ACC112 (cell line): ENCODE results near the gene PUS7L.
"Not testable (repeated sequence)": the region's sequence is repeated elsewhere in the genome, so short reads cannot be mapped to it uniquely, and the experiment has no call there.

ENCODE experiments used
- H2AFZ ChIP-seq: fragments of 200-600 bp; sonication (generic); one replicate; pipeline ENCODE4 v1.6.0; 2017; ENCODE audit warnings: antibody characterized with exemption, low read length; ENCODE audit not compliant: unreplicated experiment
- H3K27ac ChIP-seq: fragments of 200-600 bp; sonication (generic); 2 replicates; pipeline ENCODE4 v1.5.1; 2014; ENCODE audit warnings: low read depth, mild to moderate bottlenecking, antibody characterized with exemption, low read length, moderate library complexity
- H3K27me3 ChIP-seq: fragments of 200-600 bp; sonication (generic); 2 replicates; pipeline ENCODE4 v1.6.1; 2014; ENCODE audit warnings: mild to moderate bottlenecking, antibody characterized with exemption, low read length, moderate library complexity, mixed read lengths; ENCODE audit not compliant: insufficient read depth
- H3K36me3 ChIP-seq: fragments of 200-600 bp; sonication (generic); 2 replicates; pipeline ENCODE4 v1.6.1; 2016; ENCODE audit warnings: mild to moderate bottlenecking, antibody characterized with exemption, low read length, moderate library complexity, mixed read lengths; ENCODE audit not compliant: insufficient read depth
- H3K4me1 ChIP-seq: fragments of 200-600 bp; sonication (generic); one replicate; pipeline ENCODE4 v1.6.1; 2016; ENCODE audit warnings: low read length, mixed read lengths; ENCODE audit not compliant: insufficient read depth, unreplicated experiment, control insufficient read depth
- H3K4me3 ChIP-seq: fragments of 200-600 bp; sonication (generic); 2 replicates; pipeline ENCODE4 v1.5.1; 2014; ENCODE audit warnings: mild to moderate bottlenecking, low read depth, low read length
- H3K79me2 ChIP-seq: fragments of 200-600 bp; sonication (generic); one replicate; pipeline ENCODE4 v1.6.0; 2016; ENCODE audit warnings: low read length; ENCODE audit not compliant: control insufficient read depth, unreplicated experiment, insufficient read depth

PUS7L gene

DNA sequence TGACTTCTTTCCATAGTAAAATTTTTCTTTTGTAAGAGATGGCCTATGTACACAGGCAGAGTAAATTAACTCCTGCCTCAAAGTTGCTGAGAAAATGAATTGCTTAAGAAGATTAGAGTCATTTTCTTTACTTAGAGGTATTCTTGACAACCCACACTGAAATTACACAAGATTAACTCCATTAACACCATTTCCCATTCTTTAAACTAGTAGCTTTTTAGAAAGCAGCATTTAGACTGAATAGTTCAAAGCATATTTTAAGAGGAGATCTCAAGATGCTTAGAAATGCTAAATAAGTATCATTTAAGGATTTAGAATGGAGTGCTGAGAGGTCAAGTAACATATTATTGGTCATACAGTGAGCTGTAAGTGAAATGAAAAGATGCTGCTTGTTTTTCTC lies 35.5 kb downstream of the PUS7L start:
- Histone ChIP-seq H3K79me2 (no peaks in the 10 kb centered on the region), H3K36me3 (no peaks in the 10 kb centered on the region), H3K27me3 (no peaks in the 10 kb centered on the region), H3K4me1 (peaks cover 4% of the 10 kb centered on the region), H2AFZ (no peak overlapping the region), H3K27ac (no peak overlapping the region), H3K4me3 (no peak overlapping the region)

DNA sequence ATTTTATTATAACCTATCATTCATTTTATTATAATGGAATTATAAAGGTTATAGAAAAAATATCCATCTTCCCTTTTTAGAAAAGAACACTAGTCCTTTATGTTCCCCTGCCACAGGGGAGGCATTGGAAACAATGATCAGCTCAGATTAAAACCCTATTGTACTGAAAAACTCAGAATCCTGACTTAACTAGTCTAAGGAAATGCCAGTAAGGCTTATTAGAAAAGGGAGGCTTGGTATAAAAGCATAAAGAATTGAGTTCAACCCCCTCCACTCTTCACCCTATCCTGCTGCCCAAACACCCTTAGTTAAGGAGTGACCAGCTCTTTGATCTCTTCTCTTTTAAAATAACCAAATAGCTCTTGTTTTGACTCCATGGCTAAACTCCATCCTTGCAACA lies 36.0 kb downstream of the PUS7L start:
- Histone ChIP-seq H2AFZ (no peak overlapping the region), H3K4me1 (no peaks in the 10 kb centered on the region), H3K4me3 (no peak overlapping the region), H3K27me3 (no peaks in the 10 kb centered on the region), H3K36me3 (no peaks in the 10 kb centered on the region), H3K79me2 (no peaks in the 10 kb centered on the region), H3K27ac (no peak overlapping the region)

DNA sequence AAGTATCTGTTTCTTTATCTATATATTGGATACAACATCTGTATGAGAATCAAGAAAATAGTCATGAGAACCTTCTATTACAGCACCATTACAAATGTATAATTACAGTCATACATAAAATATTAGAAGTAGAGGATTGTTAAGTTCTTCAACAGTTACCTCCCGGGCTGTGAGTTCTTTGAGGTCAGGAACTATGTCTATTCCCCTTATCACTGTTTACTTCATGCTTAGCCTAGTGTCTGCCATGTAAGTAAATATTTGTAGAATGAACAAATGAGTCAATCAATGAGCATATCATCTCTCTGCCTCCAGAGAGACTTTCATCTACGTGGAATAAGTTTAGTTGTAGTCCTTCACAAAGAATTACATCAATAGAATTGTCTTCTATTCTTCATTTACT lies 47.2 kb downstream of the PUS7L start:
- Histone ChIP-seq H3K27me3 (peaks cover 33% of the 10 kb centered on the region), H3K79me2 (no peaks in the 10 kb centered on the region), H3K27ac (no peak overlapping the region), H3K4me3 (no peak overlapping the region), H3K4me1 (no peaks in the 10 kb centered on the region), H2AFZ (no peak overlapping the region), H3K36me3 (no peaks in the 10 kb centered on the region)

DNA sequence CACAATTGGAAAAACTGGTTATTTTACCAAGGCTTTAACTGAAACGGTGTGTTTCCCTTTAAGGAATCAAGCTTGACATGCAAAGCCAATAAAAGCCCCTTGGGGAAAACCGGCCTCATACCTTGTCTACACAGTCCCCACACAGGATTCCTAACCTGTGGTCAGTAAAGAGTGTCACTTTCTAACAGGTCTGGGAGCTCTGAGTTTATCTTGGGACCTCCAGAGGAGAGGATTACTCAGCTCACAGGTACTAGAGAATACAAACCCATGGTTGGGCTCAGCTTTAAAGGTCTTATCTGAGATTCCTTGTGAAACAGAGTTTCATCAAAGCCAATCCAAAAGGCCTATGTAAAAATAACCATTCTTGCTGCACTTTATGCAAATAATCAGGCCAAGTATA lies 54.8 kb downstream of the PUS7L start:
- H3K4me3 ChIP-seq, H3K36me3 ChIP-seq, H2AFZ ChIP-seq, H3K27ac ChIP-seq, H3K4me1 ChIP-seq, H3K79me2 ChIP-seq: not testable (repeated sequence)
- H3K27me3 ChIP-seq, result peaks cover 37% of the 10 kb centered on the region

DNA sequence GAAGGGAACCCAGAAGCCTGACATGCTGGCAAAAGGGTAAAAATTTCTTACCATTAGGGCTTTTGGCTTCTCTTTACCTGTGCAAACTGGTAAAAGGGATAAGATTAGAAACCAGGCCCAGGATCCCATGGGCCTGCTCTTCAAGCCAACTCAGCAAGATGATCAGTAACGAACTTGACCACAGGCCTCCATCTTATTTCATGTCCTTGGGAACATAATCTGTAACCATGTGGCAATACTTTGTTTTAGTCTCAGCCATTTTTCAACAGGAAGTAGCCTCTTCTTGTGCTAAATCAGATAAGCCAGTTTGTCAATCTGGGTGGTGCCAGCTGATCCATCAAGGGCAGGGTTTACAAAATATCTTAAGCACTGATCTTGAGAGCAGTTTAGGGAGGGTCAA lies 57.4 kb downstream of the PUS7L start:
- H2AFZ ChIP-seq, H3K79me2 ChIP-seq, H3K4me3 ChIP-seq, H3K36me3 ChIP-seq, H3K27ac ChIP-seq, H3K4me1 ChIP-seq: not testable (repeated sequence)
- H3K27me3 ChIP-seq, result peaks cover 21% of the 10 kb centered on the region

DNA sequence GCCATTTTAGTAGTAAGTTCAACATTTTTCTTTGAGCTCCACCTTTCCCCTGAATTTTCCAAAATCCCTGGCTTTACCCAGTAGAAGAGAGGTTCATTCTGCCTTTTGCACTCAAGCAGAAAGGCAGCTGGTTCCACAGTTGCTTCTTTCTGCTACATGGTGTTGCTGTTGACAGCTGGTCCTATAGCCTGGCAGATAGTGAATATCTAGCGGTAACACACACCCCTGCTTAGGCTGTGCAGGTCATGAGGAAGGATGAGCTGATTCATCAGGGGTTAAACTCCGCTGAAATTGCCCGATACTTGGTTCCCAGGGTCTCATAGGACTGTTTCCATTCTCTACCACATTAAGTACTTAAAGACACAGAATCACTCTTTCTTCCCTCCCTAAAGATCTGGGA lies 62.4 kb downstream of the PUS7L start:
- Histone ChIP-seq H2AFZ (no peak overlapping the region), H3K4me3 (no peak overlapping the region), H3K79me2 (no peaks in the 10 kb centered on the region), H3K36me3 (no peaks in the 10 kb centered on the region), H3K27ac (no peak overlapping the region), H3K4me1 (peaks cover 7% of the 10 kb centered on the region), H3K27me3 (no peaks in the 10 kb centered on the region)

DNA sequence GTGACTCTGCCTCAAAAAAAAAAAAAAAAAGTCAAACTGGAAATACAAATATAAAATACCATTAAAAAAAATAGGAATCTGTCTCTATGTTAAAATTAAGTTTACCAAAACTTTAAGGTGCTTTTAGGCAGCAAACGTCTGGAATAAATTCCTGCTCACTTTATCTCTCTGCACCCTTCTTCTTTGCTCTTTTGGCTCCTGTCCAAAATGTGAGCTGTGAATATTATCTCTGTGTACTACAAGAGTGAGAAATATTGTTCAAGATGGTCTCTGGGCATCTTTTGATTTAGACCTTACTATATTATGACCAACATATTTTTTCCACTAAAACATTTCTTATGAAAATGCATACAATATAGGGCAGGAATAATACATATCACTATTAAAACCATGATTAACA lies 63.7 kb downstream of the PUS7L start:
- Histone ChIP-seq H3K27me3 (no peaks in the 10 kb centered on the region), H3K79me2 (no peaks in the 10 kb centered on the region)

DNA sequence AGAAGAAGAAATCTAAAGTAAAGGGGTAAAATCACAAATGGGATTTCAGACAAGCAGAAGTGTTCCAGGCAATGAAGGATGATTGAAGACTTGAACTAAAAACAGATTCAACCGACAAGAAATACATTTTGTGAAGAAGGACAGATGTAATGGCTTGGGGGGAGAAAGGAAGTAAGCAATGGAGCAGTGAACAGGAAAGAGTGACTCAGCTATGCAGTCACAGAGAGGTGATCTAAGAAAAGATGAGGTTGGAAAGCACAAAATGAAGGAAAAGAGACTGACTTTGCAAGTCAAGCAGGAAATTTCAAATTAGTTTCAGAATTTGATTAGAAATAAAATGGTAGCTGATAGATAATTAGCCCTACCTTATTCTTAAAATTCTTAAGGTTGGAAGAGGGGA lies 66.5 kb downstream of the PUS7L start:
- Histone ChIP-seq H3K4me1 (peaks cover 7% of the 10 kb centered on the region), H3K27me3 (no peaks in the 10 kb centered on the region), H3K79me2 (no peaks in the 10 kb centered on the region), H3K4me3 (no peak overlapping the region), H3K27ac (no peak overlapping the region), H2AFZ (peak overlapping the region; percentile 21), H3K36me3 (no peaks in the 10 kb centered on the region)

More for the DNA sequence above, 63.7 kb downstream of the PUS7L start:
- H3K4me3 ChIP-seq, result no peak overlapping the region
- no peak overlapping the region for H3K27ac ChIP-seq
- H2AFZ ChIP-seq, result peak overlapping the region; percentile 3
- H3K36me3 ChIP-seq, result no peaks in the 10 kb centered on the region
- H3K4me1 ChIP-seq, result peaks cover 7% of the 10 kb centered on the region

DNA sequence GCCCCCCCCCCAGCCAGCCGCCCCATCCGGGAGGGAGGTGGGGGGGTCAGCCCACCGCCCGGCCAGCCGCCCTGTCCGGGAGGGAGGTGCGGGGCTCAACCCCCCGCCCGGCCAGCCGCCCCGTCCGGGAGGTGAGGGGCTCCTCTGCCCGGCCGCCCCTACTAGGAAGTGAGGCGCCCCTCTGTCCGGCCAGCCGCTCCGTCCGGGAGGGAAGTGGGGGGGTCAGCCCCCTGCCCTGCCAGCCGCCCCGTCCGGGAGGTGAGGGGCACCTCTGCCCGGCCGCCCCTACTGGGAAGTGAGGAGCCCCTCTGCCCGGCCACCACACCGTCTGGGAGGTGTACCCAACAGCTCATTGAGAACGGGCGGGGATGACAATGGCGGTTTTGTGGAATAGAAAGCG lies 73.1 kb downstream of the PUS7L start:
- not testable (repeated sequence) for H3K27ac ChIP-seq, H3K4me3 ChIP-seq, H3K36me3 ChIP-seq, H3K79me2 ChIP-seq, H3K4me1 ChIP-seq, H2AFZ ChIP-seq
- H3K27me3 ChIP-seq, result peaks cover 25% of the 10 kb centered on the region

DNA sequence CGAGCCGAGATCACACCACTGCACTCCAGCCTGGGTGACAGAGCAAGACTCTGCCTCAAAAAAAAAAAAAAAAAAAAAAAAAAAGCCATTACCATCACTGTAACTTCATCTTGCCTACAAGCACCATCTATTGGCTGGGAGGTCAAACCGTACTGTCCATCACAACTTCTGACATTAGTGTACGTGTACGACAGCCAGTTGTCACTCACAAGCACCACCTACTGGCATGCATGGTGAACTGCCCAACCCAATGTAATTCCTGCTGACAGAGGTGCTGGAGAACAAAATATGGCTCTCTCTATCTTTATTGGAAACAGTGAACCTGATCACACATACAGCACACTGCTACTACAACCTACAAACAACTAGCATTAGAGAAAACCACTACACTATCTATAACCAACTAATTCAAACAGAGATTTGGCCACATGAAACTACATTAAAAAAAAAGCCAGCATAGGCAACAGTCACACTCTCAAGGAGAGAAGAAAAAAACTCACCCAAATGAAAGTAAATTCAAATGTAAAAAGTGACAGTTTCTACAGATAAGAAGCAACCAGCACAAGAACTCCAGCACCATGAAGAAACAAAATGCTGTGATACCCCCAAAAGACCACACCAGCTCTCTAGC lies 82.3 kb downstream of the PUS7L start:
- Histone ChIP-seq H3K36me3 (no peaks in the 10 kb centered on the region), H2AFZ (no peak overlapping the region), H3K27me3 (peaks cover 29% of the 10 kb centered on the region), H3K79me2 (no peaks in the 10 kb centered on the region), H3K4me1 (no peaks in the 10 kb centered on the region), H3K27ac (no peak overlapping the region), H3K4me3 (no peak overlapping the region)

DNA sequence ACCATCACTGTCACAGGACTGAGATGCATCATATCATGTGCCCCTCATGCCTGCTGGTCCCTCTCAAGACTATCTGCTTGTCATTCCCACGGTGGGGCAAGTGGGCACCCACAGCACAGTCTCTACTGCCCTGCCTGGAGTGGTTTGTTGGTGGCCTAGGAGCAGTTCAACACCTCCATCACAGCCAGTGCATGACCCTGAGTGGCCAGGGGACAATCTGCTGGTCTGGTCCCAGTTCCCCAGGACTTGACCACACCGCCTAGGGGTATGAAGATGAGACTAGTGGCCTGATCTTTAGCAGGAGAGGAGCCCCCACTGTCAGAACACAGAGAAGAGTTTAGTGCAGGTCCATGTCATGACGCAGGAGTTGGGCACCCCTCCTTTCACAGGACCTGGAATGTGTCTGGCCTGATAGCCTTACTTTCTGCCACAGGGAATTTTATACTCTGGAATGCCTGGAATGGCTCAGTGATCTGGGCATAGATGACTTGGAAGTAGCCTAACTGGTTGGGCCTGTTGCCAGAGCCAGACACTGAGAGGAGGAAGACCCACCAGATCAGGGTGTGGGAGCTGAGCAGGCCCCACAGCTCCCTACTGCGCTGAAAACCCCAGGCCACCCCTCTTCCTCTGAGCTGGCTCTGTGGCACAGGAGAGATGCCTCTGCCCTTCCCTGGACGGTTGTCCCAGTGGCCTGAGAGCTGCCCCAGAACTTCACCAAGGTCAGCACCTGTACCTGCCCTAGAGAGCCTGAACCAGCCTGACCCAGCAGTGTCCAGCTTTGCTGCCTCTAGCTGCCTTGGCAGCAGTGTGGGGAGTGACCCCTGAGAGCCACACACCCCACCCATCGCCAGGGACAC lies 83.3 kb downstream of the PUS7L start:
- Histone ChIP-seq H3K27me3 (peaks cover 24% of the 10 kb centered on the region), H3K79me2 (no peaks in the 10 kb centered on the region), H3K27ac (no peak overlapping the region), H2AFZ (no peak overlapping the region), H3K4me1 (no peaks in the 10 kb centered on the region), H3K4me3 (no peak overlapping the region), H3K36me3 (no peaks in the 10 kb centered on the region)
